ENCODE data around the gene BLVRA.

DNA sequence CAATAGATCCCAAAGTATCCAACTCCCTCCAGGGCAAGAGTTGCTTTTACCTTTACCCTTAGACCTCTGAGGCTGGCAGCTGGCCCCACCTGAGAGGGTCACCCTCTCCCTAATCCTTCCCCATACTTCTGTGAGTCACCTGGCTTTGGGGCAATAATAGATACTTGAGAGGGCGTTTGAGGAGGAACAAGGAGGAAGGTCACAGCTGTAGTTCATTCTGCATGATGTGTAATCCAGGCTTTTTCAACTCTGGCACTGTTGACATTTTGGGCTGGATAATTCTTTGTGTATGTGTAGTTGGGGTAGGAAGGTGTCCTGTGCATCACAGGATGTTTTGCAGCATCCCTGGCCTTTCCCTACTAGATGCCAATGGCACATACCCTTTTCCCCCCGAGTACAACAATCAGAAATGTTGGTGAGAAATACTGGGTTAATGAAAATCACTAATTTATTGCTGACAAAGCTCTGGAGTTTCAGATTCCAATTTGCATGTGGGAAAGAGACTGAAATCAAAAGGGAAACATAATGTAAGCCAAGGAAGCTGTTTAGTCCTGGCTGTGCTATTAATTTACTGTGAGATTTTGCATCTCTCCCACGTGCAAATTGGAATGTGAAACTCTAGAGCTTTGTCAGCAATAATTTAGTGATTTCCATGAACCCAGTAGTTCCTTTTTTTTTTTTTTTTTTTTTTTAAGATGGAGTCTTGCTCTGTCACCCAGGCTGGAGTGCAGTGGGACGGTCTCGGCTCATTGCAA is 3.6 kb downstream of the BLVRA start:
- TF ChIP-seq, protein P1, sequence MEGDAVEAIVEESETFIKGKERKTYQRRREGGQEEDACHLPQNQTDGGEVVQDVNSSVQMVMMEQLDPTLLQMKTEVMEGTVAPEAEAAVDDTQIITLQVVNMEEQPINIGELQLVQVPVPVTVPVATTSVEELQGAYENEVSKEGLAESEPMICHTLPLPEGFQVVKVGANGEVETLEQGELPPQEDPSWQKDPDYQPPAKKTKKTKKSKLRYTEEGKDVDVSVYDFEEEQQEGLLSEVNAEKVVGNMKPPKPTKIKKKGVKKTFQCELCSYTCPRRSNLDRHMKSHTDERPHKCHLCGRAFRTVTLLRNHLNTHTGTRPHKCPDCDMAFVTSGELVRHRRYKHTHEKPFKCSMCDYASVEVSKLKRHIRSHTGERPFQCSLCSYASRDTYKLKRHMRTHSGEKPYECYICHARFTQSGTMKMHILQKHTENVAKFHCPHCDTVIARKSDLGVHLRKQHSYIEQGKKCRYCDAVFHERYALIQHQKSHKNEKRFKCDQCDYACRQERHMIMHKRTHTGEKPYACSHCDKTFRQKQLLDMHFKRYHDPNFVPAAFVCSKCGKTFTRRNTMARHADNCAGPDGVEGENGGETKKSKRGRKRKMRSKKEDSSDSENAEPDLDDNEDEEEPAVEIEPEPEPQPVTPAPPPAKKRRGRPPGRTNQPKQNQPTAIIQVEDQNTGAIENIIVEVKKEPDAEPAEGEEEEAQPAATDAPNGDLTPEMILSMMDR (conservative IDR thresholded peaks at IDR 0.05 in 1 of 2, IDR thresholded peaks at IDR 0.05 in 1 of 2; ENCODE audit: low read depth in 1 of 2, low read length in 2 of 2), result no peak
- no peak for TF ChIP-seq EZH2 (IDR thresholded peaks at IDR 0.05; ENCODE audit: low read length, missing control alignments)
